ENCODE measurements around the gene ISCA2.

The ISCA2 gene

DNA sequence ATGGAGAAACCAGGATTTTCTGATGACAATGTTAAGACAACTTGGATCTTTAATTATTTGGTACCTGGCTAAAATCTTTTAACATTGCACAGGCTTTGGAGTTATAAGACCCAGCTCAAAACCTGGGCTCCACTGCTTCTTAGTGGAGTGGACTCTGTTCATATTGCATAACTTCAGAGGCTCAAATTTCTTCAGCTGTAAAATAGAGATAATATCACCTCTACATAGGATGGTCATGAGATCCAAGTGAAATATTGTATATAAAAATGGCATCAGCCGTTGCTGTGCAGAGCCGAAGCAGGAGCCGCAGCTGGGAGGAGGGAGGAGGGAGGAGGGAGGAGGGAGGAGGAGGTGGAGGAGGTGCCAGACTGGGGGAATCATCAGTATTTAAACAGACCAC, 11.0 kb upstream of the ISCA2 start:
- DNase-seq (ENCODE audit: low read depth in 1 of 2, low spot score in 1 of 2) = no peak

DNA sequence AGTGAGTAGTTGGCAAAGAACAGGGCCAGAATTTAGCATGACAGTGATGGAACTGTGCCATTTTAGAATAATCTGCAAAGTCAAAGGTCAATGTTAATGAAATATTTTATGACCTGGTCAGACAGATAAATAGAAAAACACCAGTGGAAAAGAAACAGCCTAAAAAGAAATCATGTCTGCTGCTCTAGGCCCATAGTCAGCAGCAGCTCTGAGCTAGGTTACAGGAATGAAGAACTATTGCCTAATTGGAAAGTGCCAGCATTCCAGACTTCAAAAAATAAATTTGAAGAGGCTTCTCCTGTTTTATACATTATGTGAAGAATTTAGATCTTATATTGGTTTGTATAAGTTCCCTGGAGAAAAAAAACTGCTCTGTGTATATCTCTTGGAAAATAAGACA, 10.2 kb upstream of the ISCA2 start:
- DNase-seq (ENCODE audit: low read depth in 1 of 2, low spot score in 1 of 2) = no peak

DNA sequence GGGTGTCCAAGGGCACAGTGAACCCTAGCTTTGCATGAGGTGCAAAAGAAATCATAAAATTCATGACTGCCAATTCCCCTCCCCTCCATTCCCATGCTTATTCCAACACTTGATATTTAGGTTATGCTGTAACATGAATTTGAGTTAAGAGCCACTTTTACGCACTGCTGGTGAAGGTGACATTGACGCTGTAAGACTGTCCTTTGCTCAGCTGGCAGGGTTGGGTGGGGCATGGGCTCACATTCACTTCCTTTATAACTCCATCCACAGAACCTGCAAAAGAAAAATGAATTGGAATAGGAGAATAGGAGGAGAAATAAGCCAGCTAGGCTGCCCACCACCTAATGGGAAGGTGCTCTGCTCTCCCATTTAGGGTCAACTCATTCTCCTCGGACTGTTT, 7.4 kb upstream of the ISCA2 start:
- DNase-seq (ENCODE audit: low read depth in 1 of 2, low spot score in 1 of 2) = no peak

DNA sequence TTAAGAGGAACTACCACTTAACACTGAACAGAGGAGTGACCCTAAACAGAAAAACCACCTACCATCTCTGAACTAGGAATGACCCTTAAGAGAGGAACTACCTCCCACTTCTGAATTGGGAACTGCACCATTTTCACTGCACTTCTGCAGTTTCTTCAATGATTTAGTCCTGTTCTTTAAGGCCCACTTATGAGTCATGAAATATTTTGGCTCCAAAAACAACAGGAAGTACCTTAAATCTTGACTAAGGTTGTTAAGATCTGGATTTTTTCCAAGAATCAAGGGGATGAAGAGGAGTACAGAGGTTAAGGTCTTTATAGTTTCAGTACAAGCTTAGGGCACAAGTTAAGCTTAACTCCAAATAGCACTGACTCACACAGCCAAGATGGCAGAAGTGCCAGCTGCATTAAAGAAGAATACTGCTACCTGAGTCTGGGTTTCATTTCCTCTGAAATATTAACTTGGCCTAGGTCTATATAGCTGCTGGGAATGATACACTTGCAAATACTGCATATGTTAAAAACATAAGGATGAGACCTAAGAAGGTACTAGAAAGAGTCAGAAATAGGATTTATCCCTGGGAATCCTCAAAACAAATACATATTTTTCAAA, 4.7 kb upstream of the ISCA2 start:
- DNase-seq (ENCODE audit: low read depth in 1 of 2, low spot score in 1 of 2) = no peak

DNA sequence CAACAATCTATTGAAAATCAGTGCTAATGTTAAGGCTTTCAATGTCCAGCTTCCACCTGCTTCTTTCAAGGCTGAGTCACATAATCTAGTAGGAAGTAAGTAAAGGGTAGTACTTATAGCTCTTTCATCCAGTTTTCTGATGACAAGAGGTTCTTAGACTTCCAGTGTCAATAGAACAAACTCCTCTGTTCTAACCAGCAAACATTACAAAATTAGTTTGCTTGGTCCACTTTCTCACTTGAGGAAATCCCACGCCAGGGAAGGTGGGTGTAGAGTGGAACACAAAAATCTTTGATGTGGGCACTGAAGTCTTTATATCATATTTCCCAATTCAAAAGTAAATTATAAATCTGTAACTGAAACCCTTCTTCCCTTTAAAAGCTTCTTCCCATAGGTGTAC, 3.1 kb upstream of the ISCA2 start:
- no peak for DNase-seq (ENCODE audit: low read depth in 1 of 2, low spot score in 1 of 2)

DNA sequence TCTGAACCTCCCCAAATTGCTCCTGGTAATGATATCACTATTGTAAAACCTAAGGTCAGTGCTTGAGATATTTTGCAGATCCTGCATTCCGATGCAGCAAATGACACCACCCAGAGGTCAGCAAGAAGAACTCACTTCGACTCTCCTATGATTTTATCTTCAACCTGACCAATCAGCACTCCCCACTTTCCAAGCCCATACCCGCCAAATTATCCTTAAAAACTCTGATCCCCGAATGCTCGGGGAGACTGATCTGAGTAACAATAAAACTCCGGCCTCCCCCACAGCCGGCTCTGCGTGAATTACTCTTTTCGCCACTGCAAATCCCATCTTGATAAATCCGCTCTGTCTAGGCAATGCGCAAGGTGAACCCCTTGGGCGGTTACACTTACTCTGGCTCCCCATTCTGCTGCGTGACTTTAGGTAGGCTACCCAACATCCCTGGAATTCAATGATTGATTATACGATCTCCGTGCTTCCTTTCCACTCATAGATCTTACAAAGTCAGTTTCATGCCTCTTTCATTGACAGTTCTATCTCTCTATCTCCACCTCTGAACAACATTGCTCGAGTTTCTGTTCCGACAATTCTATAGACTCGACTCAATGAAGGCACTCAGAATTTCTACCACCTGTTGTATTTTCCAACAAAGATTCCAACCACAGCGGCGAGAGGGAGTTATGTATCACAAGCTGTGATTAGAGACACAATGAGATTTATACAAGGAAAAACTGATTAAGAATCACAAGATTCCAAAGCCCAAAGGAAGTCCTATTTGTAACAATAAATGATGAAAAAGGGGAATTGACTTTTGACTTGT, 1.4 kb upstream of the ISCA2 start:
- no peak for DNase-seq (ENCODE audit: low read depth in 1 of 2, low spot score in 1 of 2)

DNA sequence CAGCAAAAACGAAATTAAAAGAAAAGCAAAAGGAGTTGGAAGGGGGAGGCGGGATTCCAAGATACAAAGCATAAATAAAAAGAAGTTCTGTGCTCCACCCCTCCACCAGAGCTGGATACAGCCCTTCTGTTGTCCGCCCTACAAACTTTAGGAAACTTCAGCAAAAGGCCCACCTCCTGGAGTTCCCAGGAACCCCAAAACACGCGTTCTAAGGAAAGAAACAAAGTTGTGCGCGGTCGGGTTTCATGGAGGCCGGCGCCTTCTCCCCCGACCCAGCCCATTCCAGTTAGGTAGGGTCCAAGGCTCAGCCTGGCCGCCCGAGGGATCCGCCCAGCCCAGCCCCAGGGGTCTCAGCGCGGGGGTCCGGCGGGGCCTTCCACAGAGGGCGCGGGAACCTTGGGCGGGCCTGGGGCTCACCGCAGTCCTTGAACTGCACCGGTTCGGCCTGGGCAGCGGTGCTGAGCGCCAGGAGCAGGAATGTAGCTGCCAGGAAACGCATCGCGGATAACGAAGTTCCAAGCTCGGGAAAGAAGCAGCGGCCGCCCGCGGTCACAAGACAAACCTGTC, 706 bp upstream of the ISCA2 start, which contains the start of gene NPC2:
Gene NPC2 (minus strand): TSS at position 530 of the 567 bp plus-strand sequence. CDS start 31 bp downstream, at position 499.
- no peak for DNase-seq (ENCODE audit: low read depth in 1 of 2, low spot score in 1 of 2)

DNA sequence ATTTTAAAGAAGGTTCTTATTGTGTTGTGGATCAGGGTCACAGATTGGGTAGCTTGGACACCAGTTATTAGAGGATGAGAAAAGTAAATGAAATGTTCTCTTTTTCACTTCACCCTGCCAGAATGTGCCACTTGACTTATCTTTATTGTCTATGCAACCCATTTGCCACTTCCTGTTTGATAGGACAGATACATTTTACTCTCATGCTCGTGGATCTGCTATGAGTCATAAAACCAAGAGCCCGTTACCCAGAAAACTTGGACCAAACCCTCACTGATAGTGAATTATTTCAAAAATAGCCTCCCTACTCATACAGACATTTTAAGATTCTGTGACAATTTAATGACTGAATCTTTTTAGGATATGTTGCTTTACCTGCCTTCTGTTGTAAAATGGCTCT, 1.8 kb downstream of the ISCA2 start:
- DNase-seq (ENCODE audit: low read depth in 1 of 2, low spot score in 1 of 2) = no peak

DNA sequence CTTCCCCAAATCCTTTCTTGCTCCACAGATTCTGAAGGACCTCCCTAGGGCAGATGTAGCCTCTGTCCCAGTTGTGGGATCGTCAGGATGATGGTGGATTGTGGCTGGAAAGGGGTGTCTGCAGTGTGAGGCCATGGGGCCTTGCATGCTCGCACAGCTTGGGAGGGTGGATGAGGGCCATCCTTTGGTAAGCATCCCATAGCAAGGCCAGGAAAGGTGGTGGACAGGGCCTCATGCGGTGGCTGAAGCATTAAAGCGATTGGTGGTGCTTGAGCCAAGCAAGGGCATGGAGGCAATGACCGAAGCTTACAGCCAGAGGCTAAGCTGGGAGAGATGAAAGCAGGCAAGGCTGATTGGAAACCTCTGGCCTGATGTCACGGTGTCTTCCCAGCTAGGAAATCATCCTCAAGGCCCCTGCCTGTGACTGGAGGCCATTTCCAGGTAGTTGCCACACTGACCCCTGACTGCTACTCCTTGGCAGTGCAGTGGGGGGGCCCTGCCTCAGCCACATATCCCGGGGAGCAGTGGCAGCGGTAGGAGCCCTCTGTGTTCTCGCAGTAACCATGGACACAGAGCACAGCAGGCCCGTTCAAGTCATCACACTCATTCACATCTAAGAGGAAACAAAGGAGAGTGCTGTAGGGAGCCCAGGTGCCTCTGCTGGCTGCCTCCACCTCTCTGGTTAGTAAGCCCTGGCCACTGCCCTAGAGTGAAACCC, 7.0 kb downstream of the ISCA2 start:
- DNase-seq (ENCODE audit: low read depth in 1 of 2, low spot score in 1 of 2) = no peak

DNA sequence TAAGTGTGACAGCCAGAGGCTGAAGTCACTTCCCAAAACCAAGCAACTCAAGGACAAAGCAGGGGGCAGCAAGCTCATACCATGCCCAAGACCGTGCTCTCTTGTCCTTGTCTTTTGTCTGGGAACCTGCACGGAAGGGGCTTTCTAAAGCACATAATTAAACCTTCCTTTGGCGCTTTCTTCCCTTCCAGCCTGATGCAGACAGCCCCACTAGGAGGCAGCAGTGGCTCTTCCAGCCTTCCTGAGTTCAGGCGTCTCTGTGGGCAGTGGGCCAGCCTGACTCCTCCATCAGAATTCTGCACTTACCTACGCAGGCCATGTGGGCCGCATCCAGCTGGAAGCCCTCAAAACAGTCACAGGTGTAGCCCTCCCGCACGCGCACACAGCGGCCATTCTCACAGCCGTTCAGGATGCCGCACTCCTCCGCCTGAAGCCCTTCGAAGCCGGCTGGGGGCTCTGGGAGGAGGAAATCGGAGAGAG, 7.6 kb downstream of the ISCA2 start:
- DNase-seq (ENCODE audit: low read depth in 1 of 2, low spot score in 1 of 2) = no peak

DNA sequence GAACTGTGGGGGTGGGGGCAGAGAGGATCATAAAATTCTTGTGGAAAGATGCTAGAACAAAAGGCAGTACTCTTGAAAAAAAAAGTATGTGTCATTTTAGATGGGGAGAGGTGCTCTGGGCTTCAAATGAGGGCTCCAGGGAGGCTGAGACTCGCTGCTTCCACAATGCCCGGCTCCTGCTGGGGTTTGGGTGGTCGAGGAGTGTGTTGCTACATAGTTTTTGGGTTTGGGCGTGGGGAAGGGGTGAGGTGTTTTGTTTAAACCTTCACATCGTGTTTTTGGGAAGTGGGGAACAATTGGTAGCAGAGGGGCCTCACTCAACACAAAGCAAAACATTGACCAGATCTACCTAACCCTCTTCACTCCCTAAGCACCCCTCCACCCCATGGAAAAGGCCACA, 8.1 kb downstream of the ISCA2 start:
- DNase-seq (ENCODE audit: low read depth in 1 of 2, low spot score in 1 of 2) = no peak

DNA sequence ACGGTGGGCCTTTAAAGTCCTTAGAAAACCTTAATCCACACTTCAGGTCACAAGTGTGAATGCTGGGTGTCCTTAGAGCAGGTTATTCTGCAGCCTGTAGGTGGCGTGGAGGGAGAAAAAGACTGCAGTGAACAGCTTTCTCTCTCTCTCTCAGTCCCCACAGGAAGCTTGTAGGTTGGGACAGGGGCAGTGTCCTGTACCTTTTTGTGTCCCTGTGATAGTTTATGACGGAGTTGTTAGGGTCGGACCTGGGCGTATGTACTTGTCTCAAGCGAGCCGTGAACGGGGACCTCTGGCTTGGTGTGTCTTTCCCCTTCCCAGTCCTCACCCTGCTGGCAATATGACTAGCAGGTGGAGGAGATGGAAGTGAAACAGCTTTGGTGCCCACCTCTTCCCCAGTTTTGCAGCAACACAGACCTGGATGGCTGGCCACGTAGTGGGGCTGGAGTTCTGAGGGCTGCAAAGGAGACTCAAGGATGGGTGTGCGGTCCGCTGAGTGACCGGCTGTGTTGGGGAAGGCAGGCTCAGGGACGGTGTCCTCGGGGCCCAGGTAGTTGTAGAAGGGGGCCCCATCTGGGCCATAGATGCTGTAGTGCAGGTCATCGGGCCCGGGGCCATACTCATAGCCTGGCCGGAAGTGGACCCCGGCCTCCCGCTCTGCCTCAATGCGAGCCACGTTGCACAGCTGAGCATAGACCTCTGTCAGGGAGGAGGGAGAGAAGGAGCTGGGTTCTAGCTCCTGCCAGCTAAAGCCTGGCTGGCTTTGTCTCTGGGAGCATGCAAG, 8.9 kb downstream of the ISCA2 start:
- DNase-seq (ENCODE audit: low read depth in 1 of 2, low spot score in 1 of 2) = no peak

DNA sequence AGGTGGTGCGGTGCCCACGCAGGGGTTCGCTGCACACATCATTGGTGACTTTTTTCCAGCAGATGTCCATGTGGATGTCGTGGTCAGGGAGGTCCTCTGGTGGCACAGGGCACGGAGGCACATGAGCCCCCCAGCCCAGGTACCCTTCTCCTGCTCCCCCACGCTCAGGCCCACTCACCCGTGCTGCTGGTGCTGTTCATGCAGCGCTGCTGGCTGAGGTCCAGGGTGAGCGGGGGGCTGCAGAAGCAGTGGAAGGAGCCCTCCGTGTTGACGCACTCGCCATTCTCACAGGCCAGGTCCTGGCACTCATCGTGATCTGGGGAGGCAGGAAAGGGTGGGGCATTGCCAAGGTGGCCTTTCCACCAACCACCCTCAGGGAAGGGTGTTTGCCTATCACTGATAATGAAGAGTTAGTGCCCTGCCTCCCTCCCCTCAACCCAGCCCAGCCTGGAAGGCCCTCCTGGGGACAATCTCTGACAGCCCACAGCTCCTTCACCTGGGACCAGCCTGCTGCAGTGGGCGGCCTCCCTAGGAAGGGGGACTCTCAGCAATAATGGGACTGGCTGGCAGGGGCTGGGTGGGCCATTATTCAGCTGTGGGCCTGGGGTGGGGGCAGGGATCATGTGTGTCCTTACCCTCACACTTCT, 9.8 kb downstream of the ISCA2 start:
- no peak for DNase-seq (ENCODE audit: low read depth in 1 of 2, low spot score in 1 of 2)

DNA sequence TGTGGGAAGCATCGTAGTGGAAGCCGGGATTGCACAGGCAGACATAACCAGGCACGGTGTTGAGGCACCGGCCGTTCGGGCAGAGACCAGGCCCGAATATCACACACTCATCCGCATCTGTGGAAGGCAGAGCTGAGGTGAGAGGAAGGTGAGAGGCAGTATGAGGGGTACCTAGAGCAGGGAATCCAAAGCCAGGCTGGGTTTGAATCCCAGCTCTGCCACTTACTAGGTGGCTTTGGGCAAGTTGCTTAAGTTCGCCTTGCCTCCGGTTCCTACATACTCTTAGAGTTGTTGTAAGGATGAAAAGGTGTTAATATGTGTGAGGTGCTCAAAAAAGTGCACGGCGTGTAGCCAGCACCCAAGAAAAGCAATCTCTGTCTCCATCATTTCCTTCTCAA, 10.4 kb downstream of the ISCA2 start:
- DNase-seq (ENCODE audit: low read depth in 1 of 2, low spot score in 1 of 2) = no peak

DNA sequence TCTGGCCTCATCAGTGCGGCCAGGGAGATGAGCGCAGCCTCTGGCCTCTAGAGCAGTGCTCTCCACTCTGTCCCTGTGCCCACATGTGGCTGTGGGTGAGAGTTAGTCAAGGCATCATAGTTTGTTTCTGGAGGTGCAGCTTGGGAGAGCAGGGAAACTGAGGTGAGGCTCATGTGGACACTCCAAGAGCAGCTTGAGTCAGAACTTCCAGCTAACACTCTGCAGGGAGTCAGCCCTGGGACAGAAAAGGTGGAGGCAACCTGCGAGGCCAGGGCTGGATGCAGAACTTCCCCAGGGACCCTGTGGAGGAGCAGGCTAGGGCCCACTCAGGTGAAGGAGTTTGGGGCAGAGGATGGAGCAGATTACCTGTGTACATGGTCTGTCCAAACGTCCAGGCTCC, 10.8 kb downstream of the ISCA2 start:
- DNase-seq (ENCODE audit: low read depth in 1 of 2, low spot score in 1 of 2) = no peak

DNA sequence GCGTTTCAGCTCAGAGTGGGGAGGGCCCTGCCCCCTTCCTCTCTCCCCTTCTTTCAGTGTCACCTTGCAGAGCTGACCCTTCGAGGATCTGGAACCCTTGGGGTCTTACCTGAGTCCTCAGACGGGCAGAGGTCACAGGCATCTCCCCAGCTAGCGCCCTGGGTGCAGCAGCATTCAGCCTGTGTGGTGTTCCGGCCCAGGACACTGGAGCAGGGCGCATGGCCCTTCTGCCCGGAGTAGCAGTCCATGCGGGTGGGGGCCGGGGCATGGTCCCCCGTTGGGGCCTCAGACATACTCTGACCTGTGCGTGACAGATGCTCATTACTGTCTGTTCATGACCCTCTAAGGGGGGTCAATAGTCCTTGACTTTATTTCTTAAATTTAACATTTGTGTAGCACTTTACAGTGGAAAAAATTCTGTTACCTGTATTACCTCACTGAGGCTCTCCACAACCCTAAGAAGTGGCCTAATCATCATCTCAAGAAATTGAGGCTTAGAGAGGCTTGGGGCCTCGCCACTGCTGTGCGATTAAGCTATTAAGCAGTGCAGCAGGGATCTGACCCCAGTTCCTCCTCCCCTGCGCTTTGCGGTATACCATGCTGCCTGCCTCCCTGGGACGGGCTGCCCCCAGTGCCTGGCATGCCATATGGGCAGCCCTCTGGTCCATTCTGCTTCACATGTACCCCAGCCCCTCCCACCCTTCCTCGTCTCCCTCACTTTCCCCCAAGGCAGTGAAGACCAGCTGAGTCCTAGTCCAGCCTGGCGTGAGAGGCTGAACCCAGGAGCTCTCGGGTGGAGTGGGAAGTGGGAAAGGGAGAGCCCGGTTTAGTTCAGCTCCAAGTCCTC, 11.5 kb downstream of the ISCA2 start:
- no peak for DNase-seq (ENCODE audit: low read depth in 1 of 2, low spot score in 1 of 2)

DNA sequence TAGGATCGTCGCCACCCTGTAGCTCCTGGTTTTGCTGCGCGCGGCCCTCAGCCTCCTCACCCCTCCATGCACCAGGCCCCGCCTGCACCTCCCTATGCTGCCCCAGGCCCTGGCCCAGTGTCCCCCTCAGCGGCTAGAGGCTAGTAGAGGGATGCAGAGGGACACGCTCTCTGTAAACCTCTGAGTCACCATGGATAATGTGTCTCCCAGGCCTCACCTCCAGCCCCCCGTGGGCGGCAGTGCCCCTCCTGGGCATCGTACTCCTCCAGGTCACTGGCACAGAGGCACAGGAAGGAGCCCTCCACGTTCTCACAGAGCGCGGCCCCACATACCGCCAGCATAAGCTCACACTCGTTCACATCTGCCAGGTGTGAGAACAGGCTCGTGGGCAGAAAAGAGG, 12.3 kb downstream of the ISCA2 start:
- no peak for DNase-seq (ENCODE audit: low read depth in 1 of 2, low spot score in 1 of 2)

DNA sequence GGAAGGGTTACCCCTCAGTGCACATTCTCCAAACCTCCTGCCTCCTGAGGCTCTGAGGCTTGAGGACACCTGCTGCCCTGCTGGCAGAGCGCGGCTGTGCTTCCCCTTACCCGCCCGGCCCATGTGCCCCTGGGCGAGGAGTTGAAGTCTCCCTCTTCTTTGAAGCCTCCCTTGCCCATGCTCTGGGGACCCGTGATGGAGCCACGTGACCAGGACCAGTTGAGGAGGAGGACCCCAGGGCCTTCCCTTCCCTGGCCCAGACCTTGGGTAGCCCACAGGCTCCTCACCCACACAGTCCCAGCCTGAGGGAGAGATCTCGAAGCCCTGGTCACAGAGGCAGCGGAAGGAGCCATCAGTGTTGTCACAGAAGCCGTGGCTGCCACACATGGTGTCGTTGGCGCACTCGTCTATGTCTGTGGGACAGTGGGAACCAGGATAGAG, 12.9 kb downstream of the ISCA2 start:
- DNase-seq (ENCODE audit: low read depth in 1 of 2, low spot score in 1 of 2) = no peak

DNA sequence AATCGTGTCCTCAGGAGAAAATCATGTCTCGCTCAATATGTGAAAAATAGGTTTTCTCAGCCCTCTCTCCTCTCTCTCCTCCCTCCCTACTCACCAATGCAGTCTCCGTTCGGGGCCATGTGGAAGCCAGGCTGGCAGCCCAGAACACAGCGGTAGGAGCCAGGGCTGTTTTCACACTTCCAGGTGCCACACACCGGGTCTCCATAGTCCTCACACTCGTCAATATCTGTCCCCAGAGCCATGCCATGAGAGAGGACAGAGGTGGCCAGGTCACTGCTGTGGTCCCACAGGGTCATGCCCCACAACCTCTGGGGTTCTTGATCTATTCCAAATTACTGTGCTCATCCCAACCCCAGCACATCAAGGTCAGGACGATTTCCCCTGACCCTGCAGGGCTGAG, 13.5 kb downstream of the ISCA2 start:
- no peak for DNase-seq (ENCODE audit: low read depth in 1 of 2, low spot score in 1 of 2)
